Neural cell (in vitro differentiated cells): ENCODE measurements around the gene BOD1L2. TPM values are rescaled to one million over a fixed set of nuclear protein-coding genes. Genes with fewer than 3 reads are reported as not detected.

Experiments
- H2AFZ ChIP-seq: fragments of 200-600, 300-800 bp; sonication (generic), shearing (Covaris generic); 2 replicates; pipeline ENCODE4 v1.6.0; 2014; ENCODE audit warnings: low read depth, mild to moderate bottlenecking, antibody characterized with exemption, low read length, moderate library complexity
- H3F3A ChIP-seq: fragments of 200-600 bp; shearing (Covaris generic); 2 replicates; pipeline ENCODE4 v1.6.1; 2016; ENCODE audit warnings: mild to moderate bottlenecking, moderate library complexity, mixed read lengths, antibody characterized with exemption, low read length; ENCODE audit not compliant: insufficient read depth, poor library complexity, severe bottlenecking
- H3K27ac ChIP-seq: fragments of 200-600, 300-800 bp; sonication (generic), shearing (Covaris generic); 2 replicates; pipeline ENCODE4 v1.5.1; 2014; ENCODE audit warnings: mild to moderate bottlenecking, low read length, moderate library complexity
- H3K27me3 ChIP-seq: fragments of 300-800, 200-600 bp; sonication (generic), shearing (Covaris generic); 2 replicates; pipeline ENCODE4 v1.6.0; 2014; ENCODE audit warnings: mild to moderate bottlenecking, low read depth, low read length, moderate library complexity; ENCODE audit not compliant: insufficient read depth
- H3K36me3 ChIP-seq: fragments of 300-800, 200-600 bp; sonication (generic), shearing (Covaris generic); 2 replicates; pipeline ENCODE4 v1.5.1; 2014; ENCODE audit warnings: mild to moderate bottlenecking, antibody characterized with exemption, low read length, moderate library complexity; ENCODE audit not compliant: insufficient read depth
- H3K4me2 ChIP-seq: fragments of 300-800, 200-600 bp; sonication (generic), shearing (Covaris generic); 2 replicates; pipeline ENCODE4 v1.6.0; 2014; ENCODE audit warnings: mild to moderate bottlenecking, low read length
- H3K4me3 ChIP-seq: fragments of 300-800, 200-600 bp; sonication (generic), shearing (Covaris generic); 2 replicates; pipeline ENCODE4 v1.5.1; 2014; ENCODE audit warnings: mild to moderate bottlenecking, low read length, moderate library complexity
- H3K79me2 ChIP-seq: fragments of 200-600 bp; shearing (Covaris generic); replicated peaks from 2 replicates; pipeline ENCODE4 v1.6.0; 2014; ENCODE audit warnings: mild to moderate bottlenecking, low read length, moderate library complexity; ENCODE audit not compliant: insufficient read depth
- H3K9ac ChIP-seq: fragments of 300-800, 200-600 bp; sonication (generic), shearing (Covaris generic); 2 replicates; pipeline ENCODE4 v1.6.1; 2016; ENCODE audit warnings: mild to moderate bottlenecking, low read length, mixed read lengths
- H3K9me2 ChIP-seq: fragments of 200-600 bp; shearing (Covaris generic); 2 replicates; pipeline ENCODE4 v1.6.1; 2016; ENCODE audit warnings: mild to moderate bottlenecking, low read length, mixed read lengths; ENCODE audit not compliant: insufficient read depth
- H3K9me3 ChIP-seq: fragments of 200-600, 300-800 bp; sonication (generic), shearing (Covaris generic); 2 replicates; pipeline ENCODE4 v1.6.1; 2016; ENCODE audit warnings: mild to moderate bottlenecking, mixed run types, low read length, moderate library complexity, mixed read lengths
- H4K20me1 ChIP-seq: fragments of 200-600 bp; shearing (Covaris generic); 2 replicates; pipeline ENCODE4 v1.6.1; 2016; ENCODE audit warnings: mild to moderate bottlenecking, mixed run types; ENCODE audit not compliant: insufficient read depth
- CTCF ChIP-seq: fragments of 450-650 bp; IDR thresholded peaks from 2 replicates; pipeline ENCODE4 v1.5.1; 2014; ENCODE audit warnings: antibody characterized with exemption, mild to moderate bottlenecking, moderate library complexity; ENCODE audit not compliant: poor library complexity, severe bottlenecking
- EP300 ChIP-seq: fragments of 450-650 bp; conservative IDR thresholded peaks from 2 replicates; pipeline ENCODE4 v1.6.1; 2014; ENCODE audit warnings: antibody characterized with exemption, mild to moderate bottlenecking, moderate library complexity; ENCODE audit not compliant: poor library complexity, severe bottlenecking
- EZH2 ChIP-seq: fragments of 200-600, 300-800 bp; shearing (Covaris generic), sonication (generic); IDR thresholded peaks from 2 replicates; pipeline ENCODE4 v1.6.1; 2014; ENCODE audit warnings: antibody characterized with exemption, low read length, borderline replicate concordance, mild to moderate bottlenecking; ENCODE audit not compliant: insufficient read depth, poor library complexity, severe bottlenecking
- MXI1 ChIP-seq: fragments of 450-650 bp; conservative IDR thresholded peaks from 2 replicates; pipeline ENCODE4 v1.6.1; 2014; ENCODE audit warnings: antibody characterized with exemption, mild to moderate bottlenecking; ENCODE audit not compliant: poor library complexity, severe bottlenecking
- POLR2AphosphoS5 ChIP-seq: IDR thresholded peaks from 2 replicates; pipeline ENCODE4 v1.6.1; 2012
- RAD21 ChIP-seq: fragments of 450-650 bp; conservative IDR thresholded peaks from 2 replicates; pipeline ENCODE4 v1.6.1; 2014; ENCODE audit warnings: antibody characterized with exemption, mild to moderate bottlenecking, moderate library complexity
- SMC3 ChIP-seq: fragments of 450-650 bp; conservative IDR thresholded peaks from 2 replicates; pipeline ENCODE4 v1.6.1; 2014; ENCODE audit warnings: antibody characterized with exemption, mild to moderate bottlenecking, moderate library complexity; ENCODE audit not compliant: poor library complexity
- TAF1 ChIP-seq: IDR thresholded peaks from 2 replicates; pipeline ENCODE4 v1.6.1; 2012; ENCODE audit warnings: low read depth
- polyA plus RNA-seq: library from polyadenylated mRNA; depleted of rRNA; stranded (reverse); fragments of >200 nt; gene quantifications from 2 replicates; pipeline ENCODE4 v1.2.3, GENCODE V29; 2014
- TF ChIP-seq, protein P1 (sequence below): IDR thresholded peaks from 2 replicates; pipeline ENCODE4 v1.6.1; 2012; ENCODE audit warnings: borderline replicate concordance

BOD1L2 gene
- polyA plus RNA-seq, 1 donor from 2014 or later, result not detected

GRCh38 chr18:57197261-57197660 is 50.4 kb downstream of the BOD1L2 start:
- no peaks in the 10 kb centered on the region for H3K9me2 ChIP-seq
- no peak overlapping the region for H3K27ac ChIP-seq
- no peaks in the 10 kb centered on the region for H4K20me1 ChIP-seq
- no peak overlapping the region for H3K4me3 ChIP-seq
- TF ChIP-seq MXI1, result no peak
- no peak for TF ChIP-seq POLR2AphosphoS5
- no peak for TF ChIP-seq EP300
- no peak for TF ChIP-seq CTCF
- no peak for TF ChIP-seq SMC3
- TF ChIP-seq, protein P1, sequence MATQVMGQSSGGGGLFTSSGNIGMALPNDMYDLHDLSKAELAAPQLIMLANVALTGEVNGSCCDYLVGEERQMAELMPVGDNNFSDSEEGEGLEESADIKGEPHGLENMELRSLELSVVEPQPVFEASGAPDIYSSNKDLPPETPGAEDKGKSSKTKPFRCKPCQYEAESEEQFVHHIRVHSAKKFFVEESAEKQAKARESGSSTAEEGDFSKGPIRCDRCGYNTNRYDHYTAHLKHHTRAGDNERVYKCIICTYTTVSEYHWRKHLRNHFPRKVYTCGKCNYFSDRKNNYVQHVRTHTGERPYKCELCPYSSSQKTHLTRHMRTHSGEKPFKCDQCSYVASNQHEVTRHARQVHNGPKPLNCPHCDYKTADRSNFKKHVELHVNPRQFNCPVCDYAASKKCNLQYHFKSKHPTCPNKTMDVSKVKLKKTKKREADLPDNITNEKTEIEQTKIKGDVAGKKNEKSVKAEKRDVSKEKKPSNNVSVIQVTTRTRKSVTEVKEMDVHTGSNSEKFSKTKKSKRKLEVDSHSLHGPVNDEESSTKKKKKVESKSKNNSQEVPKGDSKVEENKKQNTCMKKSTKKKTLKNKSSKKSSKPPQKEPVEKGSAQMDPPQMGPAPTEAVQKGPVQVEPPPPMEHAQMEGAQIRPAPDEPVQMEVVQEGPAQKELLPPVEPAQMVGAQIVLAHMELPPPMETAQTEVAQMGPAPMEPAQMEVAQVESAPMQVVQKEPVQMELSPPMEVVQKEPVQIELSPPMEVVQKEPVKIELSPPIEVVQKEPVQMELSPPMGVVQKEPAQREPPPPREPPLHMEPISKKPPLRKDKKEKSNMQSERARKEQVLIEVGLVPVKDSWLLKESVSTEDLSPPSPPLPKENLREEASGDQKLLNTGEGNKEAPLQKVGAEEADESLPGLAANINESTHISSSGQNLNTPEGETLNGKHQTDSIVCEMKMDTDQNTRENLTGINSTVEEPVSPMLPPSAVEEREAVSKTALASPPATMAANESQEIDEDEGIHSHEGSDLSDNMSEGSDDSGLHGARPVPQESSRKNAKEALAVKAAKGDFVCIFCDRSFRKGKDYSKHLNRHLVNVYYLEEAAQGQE, result no peak
- TF ChIP-seq RAD21, result no peak
- TF ChIP-seq EZH2, result no peak
- no peak for TF ChIP-seq TAF1
- no peaks in the 10 kb centered on the region for H3K79me2 ChIP-seq
- no peak overlapping the region for H3K9ac ChIP-seq
- H3K9me3 ChIP-seq, result no peaks in the 10 kb centered on the region
- H3K4me2 ChIP-seq, result no peak overlapping the region
- no peaks in the 10 kb centered on the region for H3K36me3 ChIP-seq
- no peaks in the 10 kb centered on the region for H3K27me3 ChIP-seq
- no peaks in the 10 kb centered on the region for H3F3A ChIP-seq
- H2AFZ ChIP-seq, result no peak overlapping the region

- Histone ChIP-seq H3K36me3 (no peaks in the 10 kb centered on the region), H3K9me3 (no peaks in the 10 kb centered on the region), H3K27me3 (no peaks in the 10 kb centered on the region), H3K9ac (no peak overlapping the region), H3K27ac (no peak overlapping the region), H2AFZ (no peak overlapping the region), H3K79me2 (no peaks in the 10 kb centered on the region), H3K9me2 (no peaks in the 10 kb centered on the region), H4K20me1 (no peaks in the 10 kb centered on the region), H3K4me3 (no peak overlapping the region), H3K4me2 (no peak overlapping the region), H3F3A (no peaks in the 10 kb centered on the region)
- no peak for TF ChIP-seq RAD21
Observed at GRCh38 chr18:57198073-57198472, 51.2 kb downstream of the BOD1L2 start.

Other genes starting within 250 kb of the BOD1L2 start
- gene ST8SIA3, start 205.5 kb downstream of the BOD1L2 start, polyA plus RNA-seq, result 22.9 and 27.4 TPM in 2 replicates